HG02885 (cell line): ENCODE results near the gene SPDEF.

Source experiments
- ATAC-seq: cut with Tn5 transposase; IDR thresholded peaks from one replicate; pipeline ENCODE4 v1.9.1; 2021; ENCODE audit warnings: mild to moderate bottlenecking; ENCODE audit not compliant: unreplicated experiment, poor library complexity

SPDEF gene

GRCh38 chr6:34491091-34491430 lies 65.1 kb downstream of the SPDEF start:
- ATAC-seq: no peak

- ATAC-seq: no peak
These were observed 65.6 kb downstream of the SPDEF start for GRCh38 chr6:34490390-34491090.

GRCh38 chr6:34489207-34489805 lies 66.8 kb downstream of the SPDEF start:
- no peak for ATAC-seq
